GM12891 (cell line): ENCODE data around the gene UNK.
"Not testable (repeated sequence)": the region's sequence is repeated elsewhere in the genome, so short reads cannot be mapped to it uniquely, and the experiment has no call there.

Source experiments
- DNase-seq: peaks from one replicate; pipeline ENCODE4 v3.0.0; 2011; ENCODE audit warnings: low spot score; ENCODE audit not compliant: insufficient read length
- FAIRE-seq: peaks from 2 replicates; lab custom pipeline; 2011; peaks lifted over from hg19 to GRCh38; lab: Jason Lieb, UNC
- PAX5 ChIP-seq: IDR thresholded peaks from 2 replicates; pipeline ENCODE4 v1.6.1; 2011; ENCODE audit warnings: low read length, moderate library complexity, mild to moderate bottlenecking; ENCODE audit not compliant: insufficient read depth, severe bottlenecking
- POLR2A ChIP-seq: IDR thresholded peaks from 2 replicates; pipeline ENCODE4 v1.6.1; 2011; ENCODE audit warnings: low read depth, low read length, control low read depth
- POLR2AphosphoS5 ChIP-seq: IDR thresholded peaks from 2 replicates; pipeline ENCODE4 v1.6.1; 2011; ENCODE audit warnings: low read depth, low read length, control low read depth
- POU2F2 ChIP-seq: IDR thresholded peaks from 2 replicates; pipeline ENCODE4 v1.6.1; 2011; ENCODE audit warnings: low read depth, mild to moderate bottlenecking, control low read depth, low read length, moderate library complexity
- SPI1 ChIP-seq: IDR thresholded peaks from 2 replicates; pipeline ENCODE4 v1.6.1; 2011; ENCODE audit warnings: low read depth, low read length, control low read depth
- TAF1 ChIP-seq: IDR thresholded peaks from 2 replicates; pipeline ENCODE4 v1.6.1; 2011; ENCODE audit warnings: low read depth, low read length, control low read depth

Gene UNK

GRCh38 chr17:75773121-75773807, 11.3 kb upstream of the UNK start:
- TF ChIP-seq POLR2A (no peak), SPI1 (no peak), PAX5 (no peak), POU2F2 (no peak), TAF1 (no peak), POLR2AphosphoS5 (no peak)
- no peak for FAIRE-seq
- no peak for DNase-seq

- FAIRE-seq = no peak
- TF ChIP-seq TAF1 (no peak), SPI1 (no peak), POU2F2 (no peak), POLR2AphosphoS5 (no peak), POLR2A (no peak), PAX5 (no peak)
- no peak for DNase-seq
Measured at GRCh38 chr17:75773808-75774470, 10.7 kb upstream of the UNK start.

GRCh38 chr17:75774471-75774990, 10.1 kb upstream of the UNK start:
- FAIRE-seq (no peak), DNase-seq (no peak)
- TF ChIP-seq POU2F2 (no peak), POLR2A (no peak; the same call in 1 of the 2 replicates), TAF1 (no peak), PAX5 (no peak), POLR2AphosphoS5 (no peak), SPI1 (no peak)

- DNase-seq (no peak), FAIRE-seq (no peak)
- TF ChIP-seq POLR2AphosphoS5 (peak; percentile 85), POLR2A (peak; percentile 67), PAX5 (no peak), POU2F2 (no peak; the same call in none of the 2 replicates), SPI1 (no peak), TAF1 (no peak)
Measured at GRCh38 chr17:75774991-75775668, 9.5 kb upstream of the UNK start.

GRCh38 chr17:75776386-75777295, 8.0 kb upstream of the UNK start:
- DNase-seq (no peak), FAIRE-seq (no peak)
- peak; percentile 89 for TF ChIP-seq POLR2A
- TF ChIP-seq TAF1 = 0 out of 2 replicates have a peak, but pooled peaks have one; percentile 12
- peak; percentile 85 for TF ChIP-seq POLR2AphosphoS5
- TF ChIP-seq PAX5 = no peak
- peak; percentile 34; the same call in 1 of the 2 replicates for TF ChIP-seq POU2F2
- 0 out of 2 replicates have a peak, but pooled peaks have one; percentile 23 for TF ChIP-seq SPI1

DNA sequence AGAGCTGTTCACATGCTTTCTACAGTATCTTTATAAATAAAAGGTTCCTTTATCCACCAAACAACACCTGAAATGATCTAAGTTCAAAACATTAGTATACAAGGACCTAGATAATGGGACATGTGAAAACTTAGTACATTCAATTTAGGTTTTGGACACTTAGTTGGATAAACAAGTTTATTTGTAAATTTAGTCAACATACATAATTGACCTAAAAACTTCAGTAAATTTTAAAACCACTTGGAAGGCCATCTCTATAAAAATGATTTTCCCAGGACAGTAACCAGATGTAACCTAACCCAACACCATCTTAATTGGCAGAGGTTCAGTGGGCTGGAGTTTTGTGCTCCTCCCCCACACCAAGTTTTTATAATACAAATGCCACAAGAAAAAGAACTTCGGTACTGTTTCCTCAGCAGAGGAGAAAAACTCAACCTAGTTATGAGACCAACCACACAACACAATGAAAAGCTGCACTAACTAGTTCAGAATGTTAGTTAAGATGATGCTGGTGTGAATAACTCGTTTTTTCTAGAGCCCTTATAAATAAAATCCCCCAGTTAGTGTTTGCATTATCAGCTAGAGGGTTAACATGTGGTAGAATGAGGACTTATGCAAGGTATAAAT, 7.2 kb upstream of the UNK start:
- TF ChIP-seq POU2F2 (no peak), POLR2A (no peak), PAX5 (no peak), SPI1 (no peak), TAF1 (no peak), POLR2AphosphoS5 (no peak)
- FAIRE-seq (no peak), DNase-seq (no peak)

DNA sequence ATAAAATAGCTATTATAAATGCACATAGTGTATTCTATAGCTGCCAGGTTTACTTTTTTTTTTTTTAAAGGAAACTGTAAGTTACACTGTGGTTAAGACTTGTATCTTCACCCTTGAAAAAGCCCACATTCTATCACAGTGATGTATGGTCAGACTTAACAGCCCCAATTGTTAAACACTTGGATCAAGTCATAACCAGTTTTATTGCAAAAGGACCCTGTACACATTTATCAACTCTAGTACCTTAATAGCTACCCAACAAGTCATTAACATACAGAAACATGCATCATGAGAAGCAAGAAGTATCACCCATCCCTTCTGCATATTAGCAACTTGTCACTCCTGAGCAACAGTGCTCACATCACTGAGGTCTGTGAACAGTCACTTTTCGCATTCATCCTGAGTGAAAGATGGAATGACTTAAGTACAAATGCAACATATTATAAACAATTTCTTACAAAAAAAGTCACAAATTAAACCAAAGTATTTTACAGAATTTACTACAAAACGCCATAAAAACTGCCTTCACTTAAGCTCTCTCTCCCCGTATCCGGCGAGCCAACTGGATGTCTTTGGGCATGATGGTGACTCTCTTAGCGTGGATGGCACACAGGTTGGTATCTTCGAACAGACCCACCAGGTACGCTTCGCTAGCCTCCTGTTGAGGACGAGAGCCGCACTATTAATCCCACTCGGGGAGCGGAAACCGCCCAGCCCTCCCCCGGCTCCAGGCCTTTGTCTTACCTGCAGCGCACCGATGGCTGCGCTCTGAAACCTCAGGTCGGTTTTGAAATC, 6.3 kb upstream of the UNK start:
- not testable (repeated sequence) for DNase-seq
- TF ChIP-seq POLR2A (peak; percentile 23; the same call in 1 of the 2 replicates), POLR2AphosphoS5 (peak; percentile 76)
- FAIRE-seq = peak; percentile 74

DNA sequence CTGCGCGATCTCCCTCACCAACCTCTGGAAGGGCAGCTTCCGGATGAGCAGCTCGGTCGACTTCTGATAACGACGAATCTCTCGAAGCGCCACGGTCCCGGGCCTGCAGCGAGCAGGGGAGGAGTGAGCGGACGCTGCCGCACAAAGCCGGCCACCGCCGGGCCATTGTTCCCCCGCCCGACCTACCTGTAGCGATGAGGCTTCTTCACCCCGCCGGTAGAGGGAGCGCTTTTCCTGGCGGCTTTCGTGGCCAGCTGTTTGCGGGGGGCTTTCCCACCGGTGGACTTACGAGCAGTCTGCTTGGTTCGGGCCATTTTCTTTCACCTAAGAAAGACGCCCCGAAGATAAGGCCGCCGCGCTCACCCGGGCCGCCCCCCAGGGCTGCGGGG, 5.8 kb upstream of the UNK start:
- DNase-seq (no peak), FAIRE-seq (no peak)
- TF ChIP-seq POLR2AphosphoS5 (no peak; the same call in 1 of the 2 replicates), POU2F2 (no peak), TAF1 (no peak), SPI1 (no peak), POLR2A (no peak), PAX5 (no peak)
